HepG2 (cell line): ENCODE results near the gene ZGRF1. TPM values are rescaled to one million over a fixed set of nuclear protein-coding genes. Genes with fewer than 3 reads are reported as not detected.

ENCODE experiments used
- BRD4 ChIP-seq: sonication (generic); formaldehyde crosslinking; IDR thresholded peaks from 2 replicates; pipeline ENCODE4 v1.4.0; 2020; ENCODE audit warnings: missing genetic modification reagents
- E2F1 ChIP-seq: sonication (generic); formaldehyde crosslinking; IDR thresholded peaks from 2 replicates; pipeline ENCODE4 v1.5.0; 2020; ENCODE audit warnings: missing genetic modification reagents
- ETV6 ChIP-seq: sonication (generic); formaldehyde crosslinking; conservative IDR thresholded peaks from 2 replicates; pipeline ENCODE4 v1.4.0; 2020; ENCODE audit warnings: missing genetic modification reagents
- FOXM1 ChIP-seq: sonication (generic); formaldehyde crosslinking; IDR thresholded peaks from 2 replicates; pipeline ENCODE4 v1.5.0; 2020; ENCODE audit warnings: missing genetic modification reagents
- GZF1 ChIP-seq: sonication (generic); formaldehyde crosslinking; IDR thresholded peaks from 2 replicates; pipeline ENCODE4 v1.5.1; 2020; ENCODE audit warnings: mild to moderate bottlenecking, missing genetic modification reagents
- HES4 ChIP-seq: sonication (generic); formaldehyde crosslinking; IDR thresholded peaks from 2 replicates; pipeline ENCODE4 v1.9.0; 2021; ENCODE audit warnings: mild to moderate bottlenecking, missing genetic modification reagents, borderline replicate concordance
- HNRNPH1 ChIP-seq: fragments of 200-400 bp; formaldehyde crosslinking; optimal IDR thresholded peaks from 2 replicates; pipeline ENCODE3; 2017; ENCODE audit warnings: mild to moderate bottlenecking, low read depth, low read length
- KLF9 ChIP-seq: IDR thresholded peaks from 2 replicates; pipeline ENCODE4 v1.6.1; 2016; ENCODE audit warnings: low read depth
- SETDB1 ChIP-seq: sonication (generic); formaldehyde crosslinking; IDR thresholded peaks from 2 replicates; pipeline ENCODE4 v1.5.1; 2020; ENCODE audit warnings: missing genetic modification reagents, mild to moderate bottlenecking, borderline replicate concordance
- SMAD3 ChIP-seq: sonication (generic); formaldehyde crosslinking; IDR thresholded peaks from 2 replicates; pipeline ENCODE4 v1.4.0; 2020; ENCODE audit warnings: missing genetic modification reagents
- THAP11 ChIP-seq: IDR thresholded peaks from 2 replicates; pipeline ENCODE4 v1.6.1; 2016; ENCODE audit warnings: missing biosample characterization, missing genetic modification reagents
- ZBTB43 ChIP-seq: sonication (generic); formaldehyde crosslinking; conservative IDR thresholded peaks from 2 replicates; pipeline ENCODE4 v1.4.0; 2020; ENCODE audit warnings: missing genetic modification reagents
- ZC3H4 ChIP-seq: sonication (generic); formaldehyde crosslinking; IDR thresholded peaks from 2 replicates; pipeline ENCODE4 v1.4.0; 2020; ENCODE audit warnings: missing genetic modification reagents, borderline replicate concordance
- ZFP36L1 ChIP-seq: sonication (generic); formaldehyde crosslinking; IDR thresholded peaks from 2 replicates; pipeline ENCODE4 v1.8.0; 2022; ENCODE audit warnings: mild to moderate bottlenecking, missing genetic modification reagents, moderate library complexity
- ZFP62 ChIP-seq: sonication (generic); formaldehyde crosslinking; IDR thresholded peaks from 2 replicates; pipeline ENCODE4 v1.4.0; 2020; ENCODE audit warnings: missing genetic modification reagents
- ZNF329 ChIP-seq: sonication (generic); formaldehyde crosslinking; IDR thresholded peaks from 2 replicates; pipeline ENCODE4 v1.9.0; 2021; ENCODE audit warnings: low read depth, mild to moderate bottlenecking, missing genetic modification reagents
- ZNF446 ChIP-seq: sonication (generic); formaldehyde crosslinking; IDR thresholded peaks from 2 replicates; pipeline ENCODE4 v1.5.0; 2020; ENCODE audit warnings: mild to moderate bottlenecking, missing genetic modification reagents
- ZNF558 ChIP-seq: sonication (generic); formaldehyde crosslinking; IDR thresholded peaks from 2 replicates; pipeline ENCODE4 v1.9.0; 2022; ENCODE audit warnings: mild to moderate bottlenecking, missing genetic modification reagents, borderline replicate concordance
- ZNF562 ChIP-seq: sonication (generic); formaldehyde crosslinking; IDR thresholded peaks from 2 replicates; pipeline ENCODE4 v1.8.0; 2022; ENCODE audit warnings: missing genetic modification reagents, borderline replicate concordance
- ZNF792 ChIP-seq: IDR thresholded peaks from 2 replicates; pipeline ENCODE4 v1.6.1; 2016
- polyA plus RNA-seq, 8 experiments: library from polyadenylated mRNA; depleted of rRNA in 3 of 8; stranded (reverse) in 7 of 8; unstranded in 1 of 8; fragments of >200 nt; fragmentation: Illumina TruSeq in 4 of 8; extraction: Trizol in 4 of 8; gene quantifications; 2 replicates each; pipeline versions ENCODE4 v1.2.1 to v1.2.3, GENCODE V29; 2011 to 2016; ENCODE audit warnings: low read depth in 4 of 8, missing spikeins in 1 of 8, mixed read lengths in 1 of 8; ENCODE audit not compliant: insufficient read depth in 1 of 8
- total RNA-seq, 5 experiments: library from RNA; depleted of rRNA; stranded (reverse); fragments of >200 nt; fragmentation: Illumina TruSeq; extraction: Trizol; gene quantifications; 2 replicates each; pipeline ENCODE4 v1.2.3, GENCODE V29; 2016; ENCODE audit warnings: low read depth in 1 of 5
- TF ChIP-seq, protein P1 (sequence below): sonication (generic); formaldehyde crosslinking; IDR thresholded peaks from 2 replicates; pipeline ENCODE4 v1.8.1; 2022; ENCODE audit warnings: low read depth, mild to moderate bottlenecking, missing genetic modification reagents
- TF ChIP-seq, protein P2 (sequence below): sonication (generic); formaldehyde crosslinking; IDR thresholded peaks from 2 replicates; pipeline ENCODE4 v1.4.0; 2020; ENCODE audit warnings: missing genetic modification reagents, mild to moderate bottlenecking, borderline replicate concordance

ZGRF1 gene
- total and polyA plus RNA-seq, 2 of the 13 experiments (the other 11 are each of a cell fraction or from before 2014, with no cell fraction given) = 8.6 to 15.9 TPM

GRCh38 chr4:112636688-112637551 is at the start of gene ZGRF1, which contains the start of gene LARP7 (continued):
- TF ChIP-seq BRD4 (CRISPR knock-in tag) = peak; percentile 61; the same call in 1 of the 2 replicates
- TF ChIP-seq ZNF558 = no peak
- peak; percentile 96; the same call in 1 of the 2 replicates for TF ChIP-seq GZF1 (CRISPR knock-in tag)
- no peak for TF ChIP-seq ZNF446 (CRISPR knock-in tag)
- TF ChIP-seq ZBTB43 (CRISPR knock-in tag) = 0 out of 2 replicates have a peak, but pooled peaks have one; percentile 58
- no peak for TF ChIP-seq ZNF329 (CRISPR knock-in tag)
- no peak for TF ChIP-seq SETDB1 (CRISPR knock-in tag)
- TF ChIP-seq KLF9 = no peak
- TF ChIP-seq THAP11 (CRISPR knock-in tag) = peak; percentile 92
- TF ChIP-seq, protein P1, sequence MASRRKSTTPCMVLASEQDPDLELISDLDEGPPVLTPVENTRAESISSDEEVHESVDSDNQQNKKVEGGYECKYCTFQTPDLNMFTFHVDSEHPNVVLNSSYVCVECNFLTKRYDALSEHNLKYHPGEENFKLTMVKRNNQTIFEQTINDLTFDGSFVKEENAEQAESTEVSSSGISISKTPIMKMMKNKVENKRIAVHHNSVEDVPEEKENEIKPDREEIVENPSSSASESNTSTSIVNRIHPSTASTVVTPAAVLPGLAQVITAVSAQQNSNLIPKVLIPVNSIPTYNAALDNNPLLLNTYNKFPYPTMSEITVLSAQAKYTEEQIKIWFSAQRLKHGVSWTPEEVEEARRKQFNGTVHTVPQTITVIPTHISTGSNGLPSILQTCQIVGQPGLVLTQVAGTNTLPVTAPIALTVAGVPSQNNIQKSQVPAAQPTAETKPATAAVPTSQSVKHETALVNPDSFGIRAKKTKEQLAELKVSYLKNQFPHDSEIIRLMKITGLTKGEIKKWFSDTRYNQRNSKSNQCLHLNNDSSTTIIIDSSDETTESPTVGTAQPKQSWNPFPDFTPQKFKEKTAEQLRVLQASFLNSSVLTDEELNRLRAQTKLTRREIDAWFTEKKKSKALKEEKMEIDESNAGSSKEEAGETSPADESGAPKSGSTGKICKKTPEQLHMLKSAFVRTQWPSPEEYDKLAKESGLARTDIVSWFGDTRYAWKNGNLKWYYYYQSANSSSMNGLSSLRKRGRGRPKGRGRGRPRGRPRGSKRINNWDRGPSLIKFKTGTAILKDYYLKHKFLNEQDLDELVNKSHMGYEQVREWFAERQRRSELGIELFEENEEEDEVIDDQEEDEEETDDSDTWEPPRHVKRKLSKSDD (CRISPR knock-in tag) = peak; percentile 97
- no peak for TF ChIP-seq ZC3H4
- peak; percentile 71 for TF ChIP-seq SMAD3 (CRISPR knock-in tag)
- peak; percentile 36; the same call in 1 of the 2 replicates for TF ChIP-seq ZFP36L1 (CRISPR knock-in tag)
- TF ChIP-seq FOXM1 = no peak
- TF ChIP-seq, protein P2, sequence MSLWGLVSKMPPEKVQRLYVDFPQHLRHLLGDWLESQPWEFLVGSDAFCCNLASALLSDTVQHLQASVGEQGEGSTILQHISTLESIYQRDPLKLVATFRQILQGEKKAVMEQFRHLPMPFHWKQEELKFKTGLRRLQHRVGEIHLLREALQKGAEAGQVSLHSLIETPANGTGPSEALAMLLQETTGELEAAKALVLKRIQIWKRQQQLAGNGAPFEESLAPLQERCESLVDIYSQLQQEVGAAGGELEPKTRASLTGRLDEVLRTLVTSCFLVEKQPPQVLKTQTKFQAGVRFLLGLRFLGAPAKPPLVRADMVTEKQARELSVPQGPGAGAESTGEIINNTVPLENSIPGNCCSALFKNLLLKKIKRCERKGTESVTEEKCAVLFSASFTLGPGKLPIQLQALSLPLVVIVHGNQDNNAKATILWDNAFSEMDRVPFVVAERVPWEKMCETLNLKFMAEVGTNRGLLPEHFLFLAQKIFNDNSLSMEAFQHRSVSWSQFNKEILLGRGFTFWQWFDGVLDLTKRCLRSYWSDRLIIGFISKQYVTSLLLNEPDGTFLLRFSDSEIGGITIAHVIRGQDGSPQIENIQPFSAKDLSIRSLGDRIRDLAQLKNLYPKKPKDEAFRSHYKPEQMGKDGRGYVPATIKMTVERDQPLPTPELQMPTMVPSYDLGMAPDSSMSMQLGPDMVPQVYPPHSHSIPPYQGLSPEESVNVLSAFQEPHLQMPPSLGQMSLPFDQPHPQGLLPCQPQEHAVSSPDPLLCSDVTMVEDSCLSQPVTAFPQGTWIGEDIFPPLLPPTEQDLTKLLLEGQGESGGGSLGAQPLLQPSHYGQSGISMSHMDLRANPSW (CRISPR knock-in tag) = no peak
- TF ChIP-seq HNRNPH1 = no peak
- TF ChIP-seq ETV6 = 0 out of 2 replicates have a peak, but pooled peaks have one; percentile 60
- TF ChIP-seq E2F1 (CRISPR knock-in tag) = no peak; the same call in none of the 2 replicates
- no peak for TF ChIP-seq HES4 (CRISPR knock-in tag)
- no peak for TF ChIP-seq ZNF562
- peak; percentile 25; the same call in 1 of the 2 replicates for TF ChIP-seq ZNF792 (CRISPR knock-in tag)
- TF ChIP-seq ZFP62 (CRISPR knock-in tag) = no peak
